HCEC 1CT (cell line): ENCODE data around the gene ZNF689.
"Not testable (repeated sequence)": the region's sequence is repeated elsewhere in the genome, so short reads cannot be mapped to it uniquely, and the experiment has no call there.

Source experiments
- DNase-seq: peaks from one replicate; pipeline ENCODE4 v3.0.0-alpha.2; 2017

The ZNF689 gene

DNA sequence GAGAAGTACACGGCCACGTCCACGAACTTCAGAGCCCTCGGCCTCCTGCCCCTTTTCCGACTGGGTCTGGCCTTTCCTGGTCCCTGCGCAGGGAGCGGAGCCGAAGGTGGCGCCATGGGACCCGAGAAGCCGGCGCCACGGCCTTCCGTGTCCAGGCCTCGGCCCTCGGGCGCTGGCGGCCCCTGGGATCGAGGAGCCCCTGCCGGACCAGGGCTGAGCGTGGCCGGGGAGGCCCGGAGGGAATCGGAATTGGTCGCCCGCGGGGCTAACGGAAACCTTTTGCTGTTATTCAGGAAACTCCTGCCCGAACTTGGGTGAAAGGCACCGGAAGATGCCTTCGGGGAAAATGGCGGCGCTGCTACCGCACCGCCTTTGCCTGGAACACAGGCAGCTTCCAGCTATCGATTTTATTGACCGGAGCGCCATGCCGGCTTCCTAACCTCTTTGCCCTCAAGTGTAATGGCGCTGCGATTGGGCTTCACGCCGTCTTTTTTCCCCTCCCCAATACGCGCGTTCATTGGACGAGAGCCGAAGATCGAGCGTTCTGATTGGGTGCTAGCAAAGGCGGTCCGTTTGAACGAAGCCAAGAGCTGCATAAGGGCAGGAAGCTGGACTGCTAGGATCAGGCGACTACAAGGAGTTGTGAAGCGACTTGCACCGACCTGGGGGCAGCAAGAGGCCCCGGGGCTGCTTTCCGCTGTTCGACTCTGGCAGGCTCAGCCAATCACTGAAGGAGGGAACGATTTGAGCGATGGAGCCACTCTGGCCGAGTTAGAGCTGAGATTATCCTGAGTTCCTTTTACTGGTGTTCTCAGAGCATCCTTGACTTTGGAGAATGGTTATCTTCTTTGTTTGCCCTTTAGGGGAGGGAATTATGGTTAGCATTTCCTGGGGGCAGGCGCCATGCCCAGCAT is at the start of gene ZNF689:
TSS of gene ZNF689 (minus strand) at position 464 of the 914 bp plus-strand sequence. CDS start at position 116, 348 bp downstream.
- peak; percentile 93 for DNase-seq

- DNase-seq: no peak
Measured at GRCh38 chr16:30658731-30659506, 48.7 kb upstream of the ZNF689 start.

GRCh38 chr16:30657866-30658730 is 47.9 kb upstream of the ZNF689 start, which contains the start of gene FBRS:
TSS of gene FBRS (plus strand) at chr16:30658431. CDS start at chr16:30659519, 1,088 bp downstream.
- peak; percentile 100 for DNase-seq

- no peak for DNase-seq
Measured at GRCh38 chr16:30656974-30657865, 47.0 kb upstream of the ZNF689 start.

DNA sequence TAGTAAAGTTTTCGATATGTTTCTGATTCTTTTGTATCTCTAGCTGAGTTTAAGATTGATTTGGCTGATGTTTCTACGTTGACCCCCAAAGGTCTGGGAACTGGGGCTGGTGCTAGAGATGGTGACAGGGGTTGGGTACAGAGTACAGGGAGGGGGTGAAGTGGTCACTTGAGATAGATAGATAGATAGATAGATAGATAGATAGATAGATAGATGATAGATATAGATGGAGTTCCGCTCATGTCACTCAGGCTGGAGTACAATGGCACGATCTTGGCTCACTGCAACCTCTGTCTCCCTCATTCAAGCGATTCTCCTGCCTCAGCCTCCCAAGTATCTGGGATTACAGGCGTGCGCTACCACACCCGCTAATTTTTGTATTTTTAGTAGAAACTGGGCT is 46.2 kb upstream of the ZNF689 start:
- DNase-seq: no peak

GRCh38 chr16:30655815-30656347 is 45.7 kb upstream of the ZNF689 start:
- no peak for DNase-seq

GRCh38 chr16:30654856-30655255 is 44.7 kb upstream of the ZNF689 start:
- DNase-seq: no peak

- DNase-seq: no peak
Measured at GRCh38 chr16:30652718-30653117, 42.5 kb upstream of the ZNF689 start.

DNA sequence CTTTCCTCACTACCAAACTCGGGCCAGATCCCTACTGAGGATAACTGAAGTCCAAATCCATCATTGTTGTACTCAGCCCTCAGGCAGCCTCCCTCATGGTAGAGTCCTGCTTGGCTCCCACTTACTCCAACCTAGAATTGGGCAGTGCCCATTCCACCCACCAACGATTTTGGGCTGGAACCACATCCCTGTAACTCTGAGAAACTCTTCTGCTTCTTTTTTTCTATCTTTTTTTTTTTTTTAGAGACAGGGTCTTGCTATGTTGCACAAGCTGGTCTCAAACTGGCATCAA is 41.8 kb upstream of the ZNF689 start:
- no peak for DNase-seq

DNA sequence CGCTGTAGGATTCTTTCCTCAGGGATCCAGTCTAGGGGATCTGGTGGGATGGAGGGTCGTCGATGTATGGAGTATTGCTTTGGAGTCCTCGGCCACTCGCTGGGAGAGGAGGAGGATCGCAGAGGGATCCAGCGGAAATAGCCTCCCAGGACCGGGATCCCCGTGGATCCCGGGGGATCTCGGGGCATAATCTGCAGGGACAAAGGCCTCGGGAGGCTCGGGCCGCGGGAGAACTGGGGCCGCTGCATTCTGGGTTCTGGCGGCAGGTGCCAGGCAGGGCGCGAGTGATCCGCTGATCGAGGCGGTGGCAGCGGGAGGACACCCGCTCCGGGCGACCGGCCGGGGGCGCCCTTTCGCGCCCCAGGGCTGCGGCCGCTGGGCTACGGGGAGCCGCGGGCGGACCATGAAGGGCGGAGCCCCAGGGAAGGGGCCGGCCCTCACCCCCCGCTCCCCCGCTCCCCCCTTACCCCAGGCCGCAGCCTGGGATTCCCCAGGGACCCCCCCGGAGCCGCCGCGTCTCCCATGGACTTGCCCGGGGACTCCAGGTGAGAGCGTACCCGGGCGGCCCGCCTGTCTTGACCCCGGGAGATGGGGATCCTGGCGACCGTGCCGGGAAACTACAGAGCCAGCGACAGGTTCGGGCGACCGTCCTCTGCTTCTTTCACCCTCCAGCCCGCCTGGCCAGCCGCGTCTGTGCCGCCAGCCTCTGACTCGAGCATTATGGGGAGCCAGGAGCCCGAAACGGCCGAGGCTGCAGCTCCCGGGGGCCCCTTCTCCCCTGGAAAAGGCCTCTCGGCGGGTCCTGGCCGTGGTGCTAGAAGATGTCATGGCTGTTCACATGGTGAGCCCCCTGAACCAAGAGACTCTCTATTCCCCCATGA is 41.2 kb upstream of the ZNF689 start:
- DNase-seq: peak; percentile 68

DNA sequence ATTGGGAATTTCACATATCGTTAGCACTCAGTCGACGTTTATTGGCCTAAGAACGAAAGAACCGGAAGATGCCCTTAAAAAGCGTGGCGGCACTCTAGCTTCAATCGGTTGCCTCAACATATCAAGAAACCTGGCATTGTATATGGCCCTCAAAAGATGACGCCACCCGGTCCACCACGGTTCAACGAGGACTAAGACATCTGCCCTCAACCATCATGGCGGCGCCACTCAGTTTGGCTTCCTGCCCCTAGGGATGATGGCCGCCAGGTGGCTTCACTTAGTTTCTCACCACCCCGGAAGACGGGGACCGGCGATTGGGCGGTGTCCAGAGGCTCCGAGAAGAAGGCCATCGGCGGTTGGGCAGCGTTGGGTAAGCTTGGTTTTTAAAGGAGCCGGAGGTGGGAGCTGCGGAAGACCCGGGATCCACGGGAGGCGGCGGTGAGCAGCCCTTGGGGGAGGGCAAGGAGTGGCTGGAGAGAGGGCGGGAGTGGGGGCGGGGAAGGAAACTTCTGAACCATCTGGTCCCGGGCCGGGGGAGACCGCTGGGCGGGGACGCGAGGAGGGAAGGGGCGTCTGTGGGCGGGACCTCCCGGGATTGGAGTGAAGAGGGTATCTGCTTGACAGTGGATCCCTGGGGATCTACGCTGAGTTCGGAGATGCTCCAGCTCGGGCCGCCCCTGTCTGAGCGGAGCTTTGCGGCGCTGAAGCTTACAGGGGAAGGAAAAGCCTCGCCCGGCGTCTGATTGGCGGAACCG is 40.4 kb upstream of the ZNF689 start, which contains the start of gene PRR14:
TSS of gene PRR14 (plus strand) at position 592 of the 755 bp plus-strand sequence. CDS start 686 bp downstream, outside the sequence.
- DNase-seq: peak; percentile 99

DNA sequence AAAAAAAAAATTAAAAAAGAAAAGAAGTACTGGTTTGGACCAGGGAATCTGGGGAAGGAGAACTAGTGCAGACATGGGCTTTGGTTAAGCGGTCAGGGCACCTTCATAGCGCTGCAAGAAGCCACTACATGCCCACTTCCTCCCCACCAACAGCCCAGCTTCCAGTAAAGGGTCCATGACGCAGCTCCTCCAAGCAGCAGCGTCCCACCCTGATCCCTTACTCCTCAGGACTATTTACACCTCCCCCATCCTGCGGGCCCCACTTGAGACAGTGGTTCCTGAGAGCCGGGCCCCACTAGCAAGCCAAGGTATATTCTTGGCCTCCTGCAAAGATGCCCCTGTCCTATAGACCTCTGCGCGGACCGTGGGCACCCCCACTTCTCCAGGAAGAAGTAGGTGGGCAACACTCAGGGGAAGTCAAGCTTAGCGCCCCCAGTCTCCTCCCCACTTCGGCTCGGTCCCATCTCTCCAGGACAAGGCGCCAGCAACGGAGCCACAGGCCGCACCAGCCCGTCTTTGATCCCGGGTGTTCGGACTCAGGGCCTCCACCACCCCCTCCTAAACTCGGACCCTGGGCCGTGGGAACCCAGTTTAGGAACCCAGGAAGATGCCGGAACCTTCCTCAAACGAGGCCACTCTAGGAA is 39.7 kb upstream of the ZNF689 start:
- DNase-seq: no peak

DNA sequence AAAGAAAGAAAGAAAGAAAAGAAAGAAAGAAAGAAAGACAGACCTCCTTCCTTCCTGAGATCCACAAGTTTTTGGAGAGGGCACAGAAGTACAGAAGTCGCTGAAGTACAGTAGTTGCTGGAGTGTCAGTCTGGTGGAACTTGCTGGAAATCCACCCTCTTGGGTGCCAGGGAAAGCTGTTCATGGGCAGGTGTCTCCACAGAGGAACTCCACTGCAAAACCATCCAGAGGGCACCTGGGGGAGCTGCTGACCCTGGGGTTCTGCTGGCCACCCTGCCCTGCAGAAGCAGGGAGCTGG is 37.0 kb upstream of the ZNF689 start:
- no peak for DNase-seq

- no peak for DNase-seq
Measured at GRCh38 chr16:30645727-30646126, 35.5 kb upstream of the ZNF689 start.

DNA sequence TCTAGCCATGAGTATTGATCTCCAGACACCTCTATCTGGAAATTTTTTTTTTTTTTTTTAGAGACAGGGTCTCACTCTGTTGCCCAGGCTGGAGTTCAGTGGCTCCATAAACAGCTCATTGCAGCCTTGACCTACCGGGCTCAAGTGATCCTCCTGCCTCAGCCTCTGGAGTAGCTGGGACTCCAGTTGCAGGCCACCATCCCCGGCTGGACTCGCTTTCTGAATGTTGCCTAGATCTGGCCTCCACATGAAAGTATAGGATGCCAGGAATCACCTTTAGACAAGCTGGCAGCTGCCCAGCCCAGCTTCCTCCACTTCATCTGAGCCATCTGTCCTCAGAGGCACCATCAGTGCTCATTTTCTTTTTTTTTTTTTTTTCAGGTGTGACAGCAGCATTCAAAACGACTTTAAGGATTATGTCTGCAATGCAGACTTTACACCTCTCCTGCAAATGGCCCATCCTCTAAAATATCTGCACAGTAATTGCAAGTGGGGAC is 34.2 kb upstream of the ZNF689 start:
- DNase-seq: no peak

DNA sequence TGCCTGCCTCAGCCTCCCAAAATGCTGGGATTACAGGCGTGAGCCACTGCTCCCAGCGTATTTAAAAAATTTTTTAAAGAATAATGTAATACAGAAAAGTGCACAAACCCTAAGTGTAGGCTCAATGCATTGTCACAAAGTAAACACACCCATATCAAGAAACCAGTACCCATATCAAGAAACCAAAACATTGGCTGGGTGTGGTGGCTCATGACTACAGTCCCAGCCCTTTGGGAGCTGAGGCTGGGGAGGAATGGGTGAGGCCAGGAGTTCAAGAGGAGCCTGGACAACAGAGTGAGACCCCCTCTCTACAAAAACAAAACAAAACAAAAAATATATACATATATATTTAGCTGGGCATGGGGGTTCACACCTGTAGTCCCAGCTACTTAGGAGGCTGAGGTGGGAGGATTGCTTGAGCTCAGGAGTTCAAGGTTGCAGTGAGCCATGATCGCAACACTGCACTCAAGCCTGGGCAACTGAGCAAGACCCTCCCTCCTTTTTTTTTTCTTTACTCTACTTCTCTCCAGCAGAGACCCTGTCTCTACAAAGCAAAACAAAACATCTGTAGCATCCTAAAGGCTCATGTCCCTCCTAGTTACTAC is 31.3 kb upstream of the ZNF689 start:
- no peak for DNase-seq

- DNase-seq: peak; percentile 66
Measured at GRCh38 chr16:30637944-30638343, 27.8 kb upstream of the ZNF689 start.

GRCh38 chr16:30637139-30637538 is 26.9 kb upstream of the ZNF689 start:
- DNase-seq: not testable (repeated sequence)

- DNase-seq: no peak
Measured at GRCh38 chr16:30636599-30636998, 26.4 kb upstream of the ZNF689 start.
